ENCODE results near the gene ZBTB20. TPM values are rescaled to one million over a fixed set of nuclear protein-coding genes. Genes with fewer than 3 reads are reported as not detected.

ZBTB20 gene
- polyA plus RNA-seq, 1 donor from 2014 or later = 4.8 TPM

DNA sequence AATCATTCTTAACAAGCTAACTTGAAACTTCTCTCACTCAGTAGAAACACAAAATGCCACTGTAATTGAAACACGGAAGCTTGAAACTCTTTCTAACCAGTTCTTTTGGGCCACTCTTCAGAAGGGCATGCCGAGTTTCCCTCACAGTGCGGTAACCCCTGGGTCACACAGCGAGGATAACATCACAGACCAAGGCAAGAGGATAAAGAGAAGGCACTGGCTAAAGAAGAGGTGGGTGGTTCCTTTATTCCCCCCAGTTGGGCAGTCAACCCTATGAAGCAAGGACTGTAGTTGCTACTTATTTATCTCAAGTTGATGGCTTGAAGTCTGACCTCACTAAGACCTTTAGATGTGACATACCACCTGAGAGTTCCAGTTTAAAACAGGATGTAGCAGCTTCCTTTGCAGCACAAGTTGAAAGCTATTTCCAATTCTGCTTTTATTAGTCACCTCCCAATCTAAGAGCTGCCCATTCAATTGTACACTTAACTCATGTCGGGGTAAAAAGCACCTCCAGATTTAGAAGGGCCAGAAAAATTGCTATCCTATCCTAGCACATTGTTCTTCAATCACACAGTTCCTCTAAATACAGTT lies 580.8 kb downstream of the ZBTB20 start:
- Histone ChIP-seq H3K27ac (ENCODE audit: low read length) (no peak overlapping the region), H3K9ac (ENCODE audit: low read length) (no peak overlapping the region), H3K9me2 (ENCODE audit: insufficient read depth, low read length) (no peaks in the 10 kb centered on the region), H2AFZ (ENCODE audit: low read depth, low read length) (no peak overlapping the region), H3K79me2 (replicated peaks; ENCODE audit: insufficient read depth, low read length) (no peaks in the 10 kb centered on the region), H3K27me3 (ENCODE audit: insufficient read depth, low read depth, low read length) (no peaks in the 10 kb centered on the region), H3K36me3 (ENCODE audit: insufficient read depth, low read length) (no peaks in the 10 kb centered on the region), H3K4me3 (ENCODE audit: low read length) (no peak overlapping the region), H4K20me1 (ENCODE audit: insufficient read depth) (no peaks in the 10 kb centered on the region), H3K4me2 (ENCODE audit: low read length) (no peak overlapping the region), H3K9me3 (ENCODE audit: low read length) (no peaks in the 10 kb centered on the region), H3F3A (ENCODE audit: insufficient read depth, low read length, poor library complexity, severe bottlenecking) (no peaks in the 10 kb centered on the region)
- TF ChIP-seq POLR2AphosphoS5 (IDR thresholded peaks at IDR 0.05) = no peak
- no peak for TF ChIP-seq SMC3 (conservative IDR thresholded peaks at IDR 0.05; ENCODE audit: poor library complexity)
- TF ChIP-seq EP300 (conservative IDR thresholded peaks at IDR 0.05; ENCODE audit: poor library complexity, severe bottlenecking) = no peak
- no peak for TF ChIP-seq RAD21 (conservative IDR thresholded peaks at IDR 0.05)

DNA sequence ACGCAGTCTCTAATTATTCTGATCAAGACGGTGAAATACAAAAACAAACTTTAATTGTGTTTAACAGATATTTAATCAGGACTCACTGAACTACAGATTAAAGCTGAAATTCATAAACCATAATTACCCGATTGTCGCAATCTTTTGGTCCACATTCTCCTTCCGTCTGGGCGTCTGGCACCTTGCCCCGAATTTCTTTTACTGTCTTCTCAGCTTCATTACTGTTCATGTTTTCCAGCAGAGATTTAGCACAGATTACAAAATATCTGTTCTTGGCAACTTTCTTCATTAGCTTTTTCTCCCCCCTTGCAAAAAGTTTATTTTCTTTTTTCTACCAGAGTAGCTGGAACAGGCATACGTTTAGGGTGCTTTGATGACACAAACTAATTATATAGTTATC lies 581.9 kb downstream of the ZBTB20 start:
- Histone ChIP-seq H3K9me2 (ENCODE audit: insufficient read depth, low read length) (no peaks in the 10 kb centered on the region), H3K9ac (ENCODE audit: low read length) (no peak overlapping the region), H3K27me3 (ENCODE audit: insufficient read depth, low read depth, low read length) (no peaks in the 10 kb centered on the region), H3K4me2 (ENCODE audit: low read length) (no peak overlapping the region), H3K9me3 (ENCODE audit: low read length) (no peaks in the 10 kb centered on the region), H4K20me1 (ENCODE audit: insufficient read depth) (no peaks in the 10 kb centered on the region), H3K36me3 (ENCODE audit: insufficient read depth, low read length) (no peaks in the 10 kb centered on the region), H3K79me2 (replicated peaks; ENCODE audit: insufficient read depth, low read length) (no peaks in the 10 kb centered on the region), H2AFZ (ENCODE audit: low read depth, low read length) (no peak overlapping the region), H3K4me3 (ENCODE audit: low read length) (no peak overlapping the region), H3F3A (ENCODE audit: insufficient read depth, low read length, poor library complexity, severe bottlenecking) (no peaks in the 10 kb centered on the region), H3K27ac (ENCODE audit: low read length) (no peak overlapping the region)
- TF ChIP-seq TAF1 (IDR thresholded peaks at IDR 0.05; ENCODE audit: low read depth) = no peak
- TF ChIP-seq, protein P1, sequence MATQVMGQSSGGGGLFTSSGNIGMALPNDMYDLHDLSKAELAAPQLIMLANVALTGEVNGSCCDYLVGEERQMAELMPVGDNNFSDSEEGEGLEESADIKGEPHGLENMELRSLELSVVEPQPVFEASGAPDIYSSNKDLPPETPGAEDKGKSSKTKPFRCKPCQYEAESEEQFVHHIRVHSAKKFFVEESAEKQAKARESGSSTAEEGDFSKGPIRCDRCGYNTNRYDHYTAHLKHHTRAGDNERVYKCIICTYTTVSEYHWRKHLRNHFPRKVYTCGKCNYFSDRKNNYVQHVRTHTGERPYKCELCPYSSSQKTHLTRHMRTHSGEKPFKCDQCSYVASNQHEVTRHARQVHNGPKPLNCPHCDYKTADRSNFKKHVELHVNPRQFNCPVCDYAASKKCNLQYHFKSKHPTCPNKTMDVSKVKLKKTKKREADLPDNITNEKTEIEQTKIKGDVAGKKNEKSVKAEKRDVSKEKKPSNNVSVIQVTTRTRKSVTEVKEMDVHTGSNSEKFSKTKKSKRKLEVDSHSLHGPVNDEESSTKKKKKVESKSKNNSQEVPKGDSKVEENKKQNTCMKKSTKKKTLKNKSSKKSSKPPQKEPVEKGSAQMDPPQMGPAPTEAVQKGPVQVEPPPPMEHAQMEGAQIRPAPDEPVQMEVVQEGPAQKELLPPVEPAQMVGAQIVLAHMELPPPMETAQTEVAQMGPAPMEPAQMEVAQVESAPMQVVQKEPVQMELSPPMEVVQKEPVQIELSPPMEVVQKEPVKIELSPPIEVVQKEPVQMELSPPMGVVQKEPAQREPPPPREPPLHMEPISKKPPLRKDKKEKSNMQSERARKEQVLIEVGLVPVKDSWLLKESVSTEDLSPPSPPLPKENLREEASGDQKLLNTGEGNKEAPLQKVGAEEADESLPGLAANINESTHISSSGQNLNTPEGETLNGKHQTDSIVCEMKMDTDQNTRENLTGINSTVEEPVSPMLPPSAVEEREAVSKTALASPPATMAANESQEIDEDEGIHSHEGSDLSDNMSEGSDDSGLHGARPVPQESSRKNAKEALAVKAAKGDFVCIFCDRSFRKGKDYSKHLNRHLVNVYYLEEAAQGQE (IDR thresholded peaks at IDR 0.05; ENCODE audit: borderline replicate concordance) = no peak
- TF ChIP-seq POLR2AphosphoS5 (IDR thresholded peaks at IDR 0.05) = no peak
- TF ChIP-seq, protein P2, sequence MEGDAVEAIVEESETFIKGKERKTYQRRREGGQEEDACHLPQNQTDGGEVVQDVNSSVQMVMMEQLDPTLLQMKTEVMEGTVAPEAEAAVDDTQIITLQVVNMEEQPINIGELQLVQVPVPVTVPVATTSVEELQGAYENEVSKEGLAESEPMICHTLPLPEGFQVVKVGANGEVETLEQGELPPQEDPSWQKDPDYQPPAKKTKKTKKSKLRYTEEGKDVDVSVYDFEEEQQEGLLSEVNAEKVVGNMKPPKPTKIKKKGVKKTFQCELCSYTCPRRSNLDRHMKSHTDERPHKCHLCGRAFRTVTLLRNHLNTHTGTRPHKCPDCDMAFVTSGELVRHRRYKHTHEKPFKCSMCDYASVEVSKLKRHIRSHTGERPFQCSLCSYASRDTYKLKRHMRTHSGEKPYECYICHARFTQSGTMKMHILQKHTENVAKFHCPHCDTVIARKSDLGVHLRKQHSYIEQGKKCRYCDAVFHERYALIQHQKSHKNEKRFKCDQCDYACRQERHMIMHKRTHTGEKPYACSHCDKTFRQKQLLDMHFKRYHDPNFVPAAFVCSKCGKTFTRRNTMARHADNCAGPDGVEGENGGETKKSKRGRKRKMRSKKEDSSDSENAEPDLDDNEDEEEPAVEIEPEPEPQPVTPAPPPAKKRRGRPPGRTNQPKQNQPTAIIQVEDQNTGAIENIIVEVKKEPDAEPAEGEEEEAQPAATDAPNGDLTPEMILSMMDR (IDR thresholded peaks at IDR 0.05; ENCODE audit: poor library complexity, severe bottlenecking) = no peak
- TF ChIP-seq MXI1 (conservative IDR thresholded peaks at IDR 0.05; ENCODE audit: poor library complexity, severe bottlenecking) = no peak
- TF ChIP-seq EP300 (conservative IDR thresholded peaks at IDR 0.05; ENCODE audit: poor library complexity, severe bottlenecking) = no peak
- no peak for TF ChIP-seq SMC3 (conservative IDR thresholded peaks at IDR 0.05; ENCODE audit: poor library complexity)
- TF ChIP-seq RAD21 (conservative IDR thresholded peaks at IDR 0.05) = no peak
- TF ChIP-seq EZH2 (IDR thresholded peaks at IDR 0.05; ENCODE audit: borderline replicate concordance, insufficient read depth, low read length, poor library complexity, severe bottlenecking) = no peak

Measured in neural cell (in vitro differentiated cells).